DMS153 treated with DMSO at 0.1 percent for 48 hours (cell line): Measurements from ENCODE around the gene PRKCH.
"Not testable (repeated sequence)": the region's sequence is repeated elsewhere in the genome, so short reads cannot be mapped to it uniquely, and the experiment has no call there.

Experiments used
- DNase-seq: peaks from one replicate; lab custom pipeline; 2025; ENCODE audit not compliant: unreplicated experiment; lab: John Stamatoyannopoulos, UW

Gene PRKCH

DNA sequence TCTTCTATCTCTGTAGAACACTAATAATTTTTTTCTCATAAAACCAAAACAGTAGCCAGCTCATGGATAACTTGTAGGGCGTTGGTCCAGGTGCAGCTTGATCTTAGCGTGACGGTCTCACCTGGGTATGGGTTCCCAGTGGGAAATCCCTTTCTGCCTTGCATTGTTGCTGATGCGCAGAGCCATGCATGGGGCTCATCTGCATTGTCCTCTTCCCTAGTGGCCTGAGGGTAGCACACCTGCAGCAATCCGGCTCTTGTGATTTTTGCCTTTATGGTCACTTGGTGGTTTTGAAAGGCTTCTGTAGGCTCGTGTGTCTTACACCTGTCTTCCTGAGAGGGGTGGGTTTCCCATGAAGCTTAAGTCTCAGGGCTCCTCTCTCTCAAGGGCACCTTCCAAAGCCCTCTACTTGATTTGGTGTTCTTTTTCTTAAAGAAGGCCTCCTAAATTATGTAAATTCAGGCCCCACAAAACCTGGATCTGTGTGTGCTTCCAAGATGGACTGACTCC lies 130.6 kb downstream of the PRKCH start:
- DNase-seq: no peak

DNA sequence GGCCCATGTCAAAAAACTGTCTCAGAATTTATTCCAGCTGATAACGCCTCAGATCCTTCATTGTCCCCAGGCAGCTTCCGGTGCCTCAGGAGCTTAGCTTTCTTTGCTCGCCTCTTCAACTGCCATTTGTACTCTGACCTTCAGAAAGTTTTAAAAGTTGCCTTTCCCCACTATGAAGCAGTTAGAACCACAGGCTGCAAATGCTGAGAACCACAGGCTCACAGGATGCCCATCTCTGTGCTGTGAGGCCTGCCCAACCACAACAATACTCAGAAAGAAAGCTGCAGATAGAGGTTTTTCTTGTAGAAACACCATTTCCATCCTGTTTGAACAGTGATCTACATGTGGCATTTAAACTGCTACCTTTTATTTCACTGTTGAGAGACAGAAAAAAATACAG lies 131.1 kb downstream of the PRKCH start:
- DNase-seq: no peak

GRCh38 chr14:61453103-61453767 lies 131.9 kb downstream of the PRKCH start:
- no peak for DNase-seq

- peak; percentile 12 for DNase-seq
Observed at GRCh38 chr14:61454545-61454944, 133.2 kb downstream of the PRKCH start.

GRCh38 chr14:61455351-61455750 lies 134.0 kb downstream of the PRKCH start:
- no peak for DNase-seq

- peak; percentile 77 for DNase-seq
Observed at GRCh38 chr14:61456720-61457119, 135.3 kb downstream of the PRKCH start.

DNA sequence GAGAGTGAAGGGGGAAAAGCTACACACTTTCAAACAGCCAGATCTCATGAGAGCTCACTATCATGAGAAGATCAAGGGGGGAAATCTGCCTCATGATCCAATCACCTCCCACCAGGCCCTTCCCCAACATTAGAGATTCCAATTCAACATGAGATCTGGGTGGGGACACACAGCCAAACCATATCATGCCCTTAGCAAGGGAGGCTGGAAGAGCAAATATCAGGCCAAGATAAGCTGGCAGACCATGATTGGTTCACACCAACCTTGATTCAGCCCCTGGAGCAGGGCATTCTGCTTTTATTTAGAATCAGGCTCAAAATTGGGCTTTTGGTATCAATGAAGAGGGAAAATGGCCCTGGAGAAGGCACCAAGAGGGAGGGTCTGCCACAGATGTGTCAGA lies 137.4 kb downstream of the PRKCH start:
- no peak for DNase-seq

DNA sequence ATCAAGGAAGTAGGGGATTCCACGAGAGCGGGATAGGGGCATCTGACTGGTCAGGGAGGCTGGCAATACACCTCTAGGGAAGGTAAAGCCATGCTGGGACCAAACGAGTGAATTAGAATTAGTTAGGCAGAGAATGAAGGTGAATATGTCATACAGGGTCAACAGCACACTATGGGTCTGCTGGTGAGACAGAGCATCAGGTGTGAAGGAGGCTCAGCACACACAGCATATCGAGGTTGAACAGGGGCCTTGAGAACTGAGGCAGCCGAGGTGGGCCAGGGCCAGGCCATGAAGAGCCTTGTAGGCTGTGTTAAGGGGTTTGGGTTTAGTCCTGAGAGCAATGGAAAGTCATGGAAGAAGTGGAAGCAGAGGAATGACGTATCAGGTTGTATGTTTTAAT lies 137.8 kb downstream of the PRKCH start:
- no peak for DNase-seq

- DNase-seq: no peak
Observed at GRCh38 chr14:61460063-61460462, 138.7 kb downstream of the PRKCH start.

DNA sequence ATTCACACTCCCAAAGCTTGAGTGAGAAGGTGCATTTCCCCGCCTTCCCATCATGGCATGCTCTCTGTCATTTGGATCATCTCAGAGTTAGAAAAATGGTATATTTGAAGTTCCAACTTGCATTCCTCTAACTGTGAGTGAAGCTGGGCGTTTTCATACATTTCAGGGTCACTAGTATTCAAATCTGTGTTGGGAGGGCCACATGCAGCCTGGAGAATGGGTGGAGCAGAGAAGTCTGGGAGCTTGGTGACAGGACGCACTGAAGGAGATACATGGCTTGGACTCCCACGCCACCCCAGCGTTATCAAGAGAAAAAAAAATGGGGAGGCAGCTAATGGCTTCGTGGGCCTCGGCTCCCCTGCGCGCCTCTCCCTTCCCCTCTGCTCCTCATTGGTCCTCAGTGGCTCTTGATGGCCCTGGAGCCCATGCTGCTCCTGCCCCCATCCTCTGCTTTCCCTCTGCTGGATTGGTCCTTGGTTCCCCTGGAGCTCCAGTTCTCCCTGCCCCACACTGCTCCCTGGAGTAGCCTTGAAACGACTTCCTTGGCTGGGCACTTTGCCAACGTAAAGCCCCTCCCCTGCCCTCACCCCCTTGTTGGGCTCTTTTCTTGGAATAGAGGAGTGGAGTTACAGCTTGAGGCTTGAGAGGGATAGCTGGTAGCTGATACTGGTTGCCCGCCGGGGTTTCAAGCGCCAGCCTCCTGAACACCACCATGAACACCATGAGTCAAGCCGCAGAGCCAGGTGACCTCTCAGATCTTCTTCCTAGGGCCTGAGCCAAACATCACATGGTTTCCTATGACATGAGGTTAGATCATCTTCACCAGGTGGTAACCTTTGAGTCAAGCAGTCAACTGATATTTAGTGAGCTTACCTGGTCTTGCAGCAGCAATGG lies 139.6 kb downstream of the PRKCH start:
- DNase-seq: no peak

- peak; percentile 78 for DNase-seq
Observed at GRCh38 chr14:61461808-61462275, 140.5 kb downstream of the PRKCH start.

DNA sequence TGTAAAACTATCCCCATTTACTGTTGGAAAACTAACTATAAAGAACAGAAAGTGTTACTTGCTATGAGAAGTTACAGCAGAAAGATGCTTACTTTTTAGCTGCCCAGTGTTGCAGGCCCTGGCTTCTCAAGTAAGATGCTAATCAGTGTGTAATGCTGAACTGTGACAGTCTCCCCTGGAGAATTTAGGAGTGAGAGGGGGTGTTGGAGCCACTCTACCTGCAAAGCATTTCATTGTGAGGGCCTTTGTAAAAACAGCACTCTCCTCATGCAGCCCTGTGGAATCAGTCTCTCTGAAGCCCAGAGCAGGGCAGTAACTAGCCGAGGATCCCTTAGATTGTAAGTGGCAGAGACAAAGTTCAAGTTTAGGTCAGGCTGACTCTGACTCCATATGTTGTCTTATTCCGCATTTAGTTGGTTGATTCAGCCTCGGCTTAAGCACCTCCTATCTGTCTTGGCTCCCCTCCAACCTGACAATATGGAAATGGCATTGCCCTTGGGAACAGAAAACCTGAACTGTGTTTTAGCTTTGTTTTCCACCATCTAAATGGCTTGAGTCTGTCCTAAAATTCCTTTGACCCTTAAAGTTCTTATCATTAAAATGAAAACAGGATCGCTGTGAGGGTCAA lies 141.3 kb downstream of the PRKCH start:
- DNase-seq: no peak

DNA sequence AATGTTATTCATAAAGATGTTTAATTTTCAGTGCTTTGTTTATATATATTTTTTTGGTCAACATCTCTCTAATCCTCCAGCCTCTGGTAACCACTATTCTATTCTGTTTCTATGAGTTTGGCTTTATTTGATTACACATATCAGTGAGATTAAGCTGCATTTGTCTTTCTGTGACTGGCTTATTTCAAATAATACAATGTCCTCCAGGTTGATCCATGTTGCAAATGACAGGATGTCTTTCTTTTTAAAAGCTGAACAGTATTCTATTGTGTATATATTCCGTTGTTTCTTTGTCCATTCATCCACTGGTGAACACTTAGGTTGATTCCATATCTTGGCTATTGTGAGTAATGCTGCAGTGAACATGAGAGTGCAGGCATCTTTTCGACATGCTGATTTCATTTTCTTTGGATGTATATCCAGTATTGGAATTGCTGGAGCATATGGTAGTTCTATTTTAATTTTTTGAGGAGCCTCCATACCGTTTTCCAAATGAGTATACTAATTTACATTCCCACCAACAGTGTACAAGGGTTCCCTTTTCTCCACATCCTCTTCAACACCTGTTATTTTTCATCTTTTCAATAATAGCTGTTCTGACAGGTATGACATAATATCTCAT lies 142.4 kb downstream of the PRKCH start:
- no peak for DNase-seq

DNA sequence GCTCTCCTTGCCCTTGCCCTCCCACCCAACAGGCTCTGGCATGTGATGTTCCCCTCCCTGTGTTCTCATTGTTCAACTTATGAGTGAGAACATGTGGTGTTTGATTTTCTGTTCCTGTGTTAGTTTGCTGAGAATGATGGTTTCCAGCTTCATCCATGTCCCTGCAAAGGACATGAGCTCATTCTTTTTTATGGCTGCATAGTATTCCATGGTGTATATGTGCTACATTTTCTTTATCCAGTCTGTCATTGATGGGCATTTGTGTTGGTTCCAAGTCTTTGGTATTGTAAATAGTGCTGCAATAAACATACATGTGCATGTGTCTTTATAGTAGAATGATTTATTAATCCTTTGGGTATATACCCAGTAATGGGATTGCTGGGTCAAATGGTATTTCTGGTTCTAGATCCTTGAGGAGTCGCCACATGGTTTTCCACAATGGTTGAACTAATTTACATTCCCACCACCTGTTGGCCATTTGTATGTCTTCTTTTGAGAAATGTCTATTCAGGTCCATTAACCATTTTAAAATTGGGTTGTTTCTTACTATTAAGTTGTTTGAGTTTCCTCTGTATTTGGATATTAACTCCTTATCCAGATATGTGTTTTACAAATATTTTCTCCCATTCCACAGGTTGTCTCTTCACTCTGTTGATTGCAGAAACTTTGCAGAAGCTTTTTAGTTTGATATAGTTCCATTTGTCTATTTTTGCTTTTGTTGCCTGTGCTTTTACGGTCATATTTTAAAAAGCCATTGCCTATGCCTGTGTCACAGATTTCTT lies 143.4 kb downstream of the PRKCH start:
- DNase-seq: not testable (repeated sequence)

DNA sequence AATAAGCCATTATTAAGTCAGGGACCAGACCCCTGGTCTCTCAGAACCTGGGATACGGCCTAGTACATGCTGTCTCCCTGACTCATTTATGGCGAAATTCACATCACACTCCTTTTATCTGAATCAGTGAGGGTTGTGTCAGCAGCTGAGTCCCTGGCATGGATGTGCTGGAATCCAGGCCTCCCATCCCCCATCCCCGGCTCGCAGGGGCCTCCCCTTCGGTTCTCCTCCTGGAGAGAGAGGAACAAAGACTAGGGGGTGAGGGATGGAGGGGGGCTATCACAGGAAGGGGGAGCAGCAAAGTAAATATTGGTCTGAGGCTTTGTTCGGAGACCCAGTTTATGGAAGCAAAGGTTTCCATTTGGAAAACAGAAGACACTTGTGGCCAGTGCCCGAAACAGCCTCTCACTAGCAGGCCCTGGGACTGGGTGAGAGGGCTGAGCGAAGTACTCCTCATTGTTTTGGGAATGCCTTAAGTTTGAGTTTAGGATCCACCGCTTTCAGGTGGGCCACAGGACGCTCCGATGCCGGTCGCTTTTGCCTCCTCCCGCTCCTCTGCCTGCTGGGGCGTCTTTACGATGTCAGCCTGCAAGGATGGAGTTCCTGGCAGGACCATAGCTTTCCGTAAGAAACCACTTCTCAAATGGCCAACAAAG lies 145.0 kb downstream of the PRKCH start:
- no peak for DNase-seq

DNA sequence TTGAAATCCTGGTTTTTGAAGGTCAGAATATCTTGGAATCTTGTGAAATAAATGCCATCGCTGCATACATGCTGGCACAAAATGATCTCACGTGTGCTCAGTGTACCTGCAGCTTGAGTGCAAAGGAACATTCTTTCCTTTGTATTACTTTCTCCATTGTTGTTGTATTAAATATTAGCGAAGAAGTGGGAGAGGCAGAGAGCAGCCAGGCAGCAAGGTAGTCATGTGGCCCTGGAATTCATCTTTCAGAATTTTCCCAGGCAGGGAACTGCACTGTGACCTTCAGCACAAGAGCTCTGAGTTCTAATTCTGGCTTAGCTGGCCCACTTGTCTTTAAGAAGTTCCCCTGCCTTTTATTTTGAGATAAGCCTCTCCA lies 145.5 kb downstream of the PRKCH start:
- DNase-seq: no peak

- no peak for DNase-seq
Observed at GRCh38 chr14:61467296-61467695, 145.9 kb downstream of the PRKCH start.

GRCh38 chr14:61468063-61468825 lies 146.9 kb downstream of the PRKCH start:
- no peak for DNase-seq

DNA sequence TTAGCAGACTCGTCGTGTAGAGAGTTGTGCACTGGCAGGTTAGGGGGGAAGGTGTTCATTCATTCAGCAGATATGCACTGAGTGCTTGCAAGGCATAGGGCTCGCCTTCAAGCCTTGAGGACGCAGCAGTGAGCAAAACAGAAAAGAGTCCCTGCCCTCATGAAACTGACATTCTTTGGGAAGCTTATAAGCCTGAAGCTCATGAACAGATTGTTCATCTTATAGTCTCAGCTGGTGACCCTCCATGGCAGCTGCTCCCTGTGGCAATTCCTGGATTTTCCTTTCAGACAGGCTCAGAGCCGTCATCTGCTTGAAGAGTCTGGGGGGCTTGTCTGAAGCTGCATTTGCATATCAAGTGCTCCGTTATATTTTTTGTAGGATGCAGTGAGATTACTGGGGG lies 148.4 kb downstream of the PRKCH start:
- no peak for DNase-seq
